ENCODE measurements around the gene RPS15. TPM values are rescaled to one million over a fixed set of nuclear protein-coding genes. Genes with fewer than 3 reads are reported as not detected.

The RPS15 gene
- total RNA-seq, 4 donors from 2014 or later: 1,291 to 3,466 (median 2,344) TPM

DNA sequence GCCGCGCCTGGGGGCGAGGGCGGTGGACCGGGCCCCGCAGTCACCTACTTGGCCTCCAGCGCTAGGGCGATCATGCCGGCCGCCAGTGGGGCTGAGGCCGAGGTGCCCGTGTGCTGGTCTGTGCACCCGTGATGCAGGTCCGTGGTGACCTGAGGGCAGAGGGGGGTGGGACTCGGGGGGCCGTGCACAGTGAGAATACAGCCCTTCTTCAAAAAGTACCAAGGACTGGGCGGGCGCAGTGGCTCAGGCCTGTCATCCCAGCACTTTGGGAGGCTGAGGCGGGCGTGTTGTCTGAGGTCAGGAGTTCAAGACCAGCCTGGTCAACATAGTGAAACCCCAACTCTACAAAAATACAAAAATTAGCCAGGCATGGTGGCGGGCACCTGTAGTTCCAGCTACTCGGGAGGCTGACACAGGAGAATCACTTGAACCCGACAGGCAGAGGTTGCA, 45.8 kb downstream of the RPS15 start:
- Histone ChIP-seq H3K4me1 (peaks cover 0 to 9% (median 5%) of the 10 kb centered on the region in 3 donors), H3K9me3 (no peaks in the 10 kb centered on the region), H3K4me3 (no peak overlapping the region), H3K36me3 (no peaks in the 10 kb centered on the region), H3K27ac (no peak overlapping the region), H3K27me3 (no peaks in the 10 kb centered on the region)
- TF ChIP-seq POLR2A (IDR thresholded peaks at IDR 0.05) (no peak), POLR2AphosphoS5 (IDR thresholded peaks at IDR 0.05) (no peak), EP300 (IDR thresholded peaks at IDR 0.05) (no peak)
- TF ChIP-seq, protein P1, sequence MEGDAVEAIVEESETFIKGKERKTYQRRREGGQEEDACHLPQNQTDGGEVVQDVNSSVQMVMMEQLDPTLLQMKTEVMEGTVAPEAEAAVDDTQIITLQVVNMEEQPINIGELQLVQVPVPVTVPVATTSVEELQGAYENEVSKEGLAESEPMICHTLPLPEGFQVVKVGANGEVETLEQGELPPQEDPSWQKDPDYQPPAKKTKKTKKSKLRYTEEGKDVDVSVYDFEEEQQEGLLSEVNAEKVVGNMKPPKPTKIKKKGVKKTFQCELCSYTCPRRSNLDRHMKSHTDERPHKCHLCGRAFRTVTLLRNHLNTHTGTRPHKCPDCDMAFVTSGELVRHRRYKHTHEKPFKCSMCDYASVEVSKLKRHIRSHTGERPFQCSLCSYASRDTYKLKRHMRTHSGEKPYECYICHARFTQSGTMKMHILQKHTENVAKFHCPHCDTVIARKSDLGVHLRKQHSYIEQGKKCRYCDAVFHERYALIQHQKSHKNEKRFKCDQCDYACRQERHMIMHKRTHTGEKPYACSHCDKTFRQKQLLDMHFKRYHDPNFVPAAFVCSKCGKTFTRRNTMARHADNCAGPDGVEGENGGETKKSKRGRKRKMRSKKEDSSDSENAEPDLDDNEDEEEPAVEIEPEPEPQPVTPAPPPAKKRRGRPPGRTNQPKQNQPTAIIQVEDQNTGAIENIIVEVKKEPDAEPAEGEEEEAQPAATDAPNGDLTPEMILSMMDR (IDR thresholded peaks at IDR 0.05): no peak
- WGBS, 2 donors (ENCODE audit: low coverage in 1 of 2): 97 to 100% methylated on average over 1 to 3 of the region's 23 CpGs
- no peak for ATAC-seq

DNA sequence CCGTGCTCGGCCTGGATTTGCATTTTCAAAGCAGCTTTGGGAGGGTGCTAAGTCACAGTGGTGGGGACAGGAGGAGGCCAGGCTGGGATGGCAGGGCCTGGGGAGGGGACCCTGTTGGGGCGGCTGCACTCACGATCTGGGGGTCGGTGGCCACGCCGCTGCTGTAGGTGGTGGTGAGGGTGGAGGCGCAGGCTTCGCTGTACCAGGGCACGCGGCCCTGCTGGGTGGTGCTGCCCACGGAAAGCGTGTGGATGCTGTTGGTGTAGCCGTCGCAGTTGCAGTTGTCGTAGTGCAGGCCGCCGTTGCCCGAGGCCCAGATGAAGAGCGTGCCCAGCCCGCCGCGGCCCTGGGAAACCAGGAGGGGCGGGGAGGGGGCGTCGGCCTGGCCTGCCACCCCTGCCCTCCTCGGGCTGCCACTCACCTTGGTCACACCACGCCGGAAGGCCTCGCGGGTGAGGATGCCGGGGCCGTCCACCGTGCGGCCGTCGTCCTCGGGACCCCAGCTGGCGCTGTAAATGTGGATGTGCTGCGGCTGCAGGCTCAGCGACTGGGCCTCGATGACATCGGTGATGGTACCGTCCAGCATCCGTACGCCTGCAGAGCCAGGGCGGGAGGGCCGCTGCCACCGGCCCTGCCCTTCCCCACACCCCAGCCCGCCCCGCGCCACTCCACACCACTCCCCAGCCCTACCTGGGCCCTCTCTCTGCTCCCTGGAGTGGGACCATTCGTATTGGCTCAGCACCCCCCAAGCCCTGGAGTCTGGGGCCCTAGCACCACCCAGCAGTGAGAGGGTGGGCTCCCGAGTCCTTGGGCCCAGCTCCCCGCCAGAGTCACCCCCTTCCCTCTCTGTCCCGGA, 48.8 kb downstream of the RPS15 start:
- no peak for ATAC-seq
- Histone ChIP-seq H3K36me3 (no peaks in the 10 kb centered on the region), H3K27ac (no peak overlapping the region), H3K4me3 (no peak overlapping the region), H3K27me3 (peaks cover 8% of the 10 kb centered on the region), H3K4me1 (peaks cover 0 to 23% (median 12%) of the 10 kb centered on the region in 3 donors), H3K9me3 (no peaks in the 10 kb centered on the region)
- 82 to 93% methylated on average over 2 to 3 of the region's 56 CpGs for WGBS, 2 donors (ENCODE audit: low coverage in 1 of 2)
- no peak for TF ChIP-seq POLR2AphosphoS5 (IDR thresholded peaks at IDR 0.05)
- TF ChIP-seq, protein P1 (IDR thresholded peaks at IDR 0.05): no peak
- no peak for TF ChIP-seq EP300 (IDR thresholded peaks at IDR 0.05)
- no peak for TF ChIP-seq POLR2A (IDR thresholded peaks at IDR 0.05)

DNA sequence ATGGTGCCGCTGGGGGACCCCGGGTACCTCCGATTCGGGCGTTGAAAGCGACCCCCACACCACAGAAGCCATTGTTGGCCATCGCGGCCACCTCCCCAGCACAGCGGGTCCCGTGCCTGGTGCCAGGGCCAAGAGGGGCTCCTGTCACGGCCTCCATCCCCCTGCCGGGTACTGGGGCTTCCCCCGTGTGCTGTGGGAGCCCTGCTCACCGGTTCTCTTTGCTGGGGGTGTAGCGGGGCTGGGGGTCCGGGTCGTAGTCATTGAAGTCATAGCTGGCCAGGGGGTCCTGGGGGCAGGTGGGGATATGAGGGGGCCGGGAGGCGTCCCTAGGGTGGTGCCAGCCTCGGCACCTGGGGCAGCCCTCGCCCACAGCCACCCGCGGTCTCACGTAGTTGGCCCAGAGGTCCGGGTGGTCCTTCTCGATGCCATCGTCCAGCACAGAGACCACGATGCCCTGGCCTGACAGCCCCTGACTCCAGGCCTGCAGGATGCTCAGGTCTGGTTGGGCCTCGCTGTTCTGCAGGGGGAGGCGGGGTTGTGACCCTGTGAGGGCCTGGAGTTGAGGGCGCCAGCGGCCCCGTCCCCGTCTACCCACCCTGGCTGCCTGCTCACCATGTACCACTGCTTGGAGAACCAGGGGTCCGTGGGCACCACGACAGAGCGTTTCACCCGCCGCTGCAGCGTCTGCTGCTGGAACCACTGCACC, 49.5 kb downstream of the RPS15 start:
- Histone ChIP-seq H3K27me3 (peaks cover 16% of the 10 kb centered on the region), H3K36me3 (no peaks in the 10 kb centered on the region), H3K27ac (no peak overlapping the region), H3K4me1 (peaks cover 0 to 23% (median 12%) of the 10 kb centered on the region in 3 donors), H3K4me3 (no peak overlapping the region), H3K9me3 (no peaks in the 10 kb centered on the region)
- no peak for ATAC-seq
- TF ChIP-seq EP300 (IDR thresholded peaks at IDR 0.05) (no peak), POLR2A (IDR thresholded peaks at IDR 0.05) (no peak), POLR2AphosphoS5 (IDR thresholded peaks at IDR 0.05) (no peak)
- TF ChIP-seq, protein P1 (IDR thresholded peaks at IDR 0.05): no peak
- WGBS, 2 donors (ENCODE audit: low coverage in 1 of 2): no CpG with 5 or more reads among the region's 40 CpGs

DNA sequence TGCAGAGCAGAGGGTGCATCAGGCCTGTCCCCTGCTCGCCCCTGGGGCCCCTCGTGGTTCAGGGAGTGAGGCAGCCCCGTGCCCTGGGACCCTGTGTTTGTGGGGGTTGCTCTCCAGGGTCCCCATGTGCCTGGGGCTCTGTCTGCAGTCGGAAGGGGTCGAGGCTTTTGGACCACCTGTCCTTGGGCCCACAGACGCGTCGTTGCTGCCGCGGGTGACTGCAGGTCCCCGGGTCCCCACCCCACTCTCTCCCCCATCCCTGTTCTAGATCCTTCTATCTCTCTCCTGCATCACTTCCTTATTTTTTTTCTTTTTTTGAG, 50.0 kb downstream of the RPS15 start:
- Histone ChIP-seq H3K27me3 (peaks cover 19% of the 10 kb centered on the region), H3K4me3 (no peak overlapping the region), H3K4me1 (peaks cover 0 to 23% (median 12%) of the 10 kb centered on the region in 3 donors), H3K9me3 (no peaks in the 10 kb centered on the region), H3K36me3 (no peaks in the 10 kb centered on the region), H3K27ac (no peak overlapping the region)
- no peak for ATAC-seq
- TF ChIP-seq POLR2A (IDR thresholded peaks at IDR 0.05) (no peak), POLR2AphosphoS5 (IDR thresholded peaks at IDR 0.05) (no peak), EP300 (IDR thresholded peaks at IDR 0.05) (no peak)
- TF ChIP-seq, protein P1 (IDR thresholded peaks at IDR 0.05): no peak
- WGBS, 2 donors (ENCODE audit: low coverage in 1 of 2): 87 to 93% methylated on average over 7 to 8 of the region's 11 CpGs
